Endothelial cell of umbilical vein (primary cell): ENCODE measurements around the gene TMEFF2. TPM values are rescaled to one million over a fixed set of nuclear protein-coding genes. Genes with fewer than 3 reads are reported as not detected.

Experiments
- BruUV-seq: library from RNA; stranded (reverse); fragments of 400-500 nt; replicated peaks from 2 replicates; lab custom pipeline; 2021; lab: Mats Ljungman, UMichigan
- CTCF ChIA-PET: fragments of 300-600, 350-600 bp; sonication (Branson Sonifier 250); formaldehyde crosslinking; loops from one replicate; lab custom pipeline; 2021; ENCODE audit warnings: antibody characterized with exemption, inconsistent platforms; lab: Charles Lee
- POLR2A ChIA-PET: fragments of 300-600, 350-600 bp; sonication (Branson Sonifier 250); formaldehyde crosslinking; loops from one replicate; lab custom pipeline; 2021; ENCODE audit warnings: antibody characterized with exemption, inconsistent platforms; lab: Charles Lee
- DNase-seq: peaks from one replicate; pipeline ENCODE4 v3.0.0-alpha.2; 2011; ENCODE audit warnings: low read depth, low spot score
- FAIRE-seq: peaks from 2 replicates; lab custom pipeline; 2011; peaks lifted over from hg19 to GRCh38; lab: Jason Lieb, UNC
- H2AFZ ChIP-seq: 2 replicates; pipeline ENCODE4 v1.6.0; 2012; ENCODE audit warnings: low read depth, low read length, control low read depth, inconsistent platforms
- H3K27ac ChIP-seq: 2 replicates; pipeline ENCODE4 v1.5.1; 2011; ENCODE audit warnings: low read depth, mild to moderate bottlenecking, control low read depth, low read length, moderate library complexity; ENCODE audit not compliant: insufficient read depth
- H3K27me3 ChIP-seq, 2 experiments: 2 replicates each; pipeline versions ENCODE4 v1.6.0 to v1.6.1; 2011; ENCODE audit warnings: low read length in 2 of 2, mixed read lengths in 1 of 2; ENCODE audit not compliant: control insufficient read depth in 2 of 2, insufficient read depth in 2 of 2
- H3K36me3 ChIP-seq, 2 experiments: 2 replicates in 1 of 2; 3 replicates in 1 of 2; pipeline ENCODE4 v1.5.1; 2011; ENCODE audit warnings: low read length in 2 of 2, mild to moderate bottlenecking in 1 of 2, moderate library complexity in 1 of 2; ENCODE audit not compliant: control insufficient read depth in 2 of 2, insufficient read depth in 2 of 2; ENCODE audit errors: extremely low read depth in 1 of 2
- H3K4me1 ChIP-seq: 3 replicates; pipeline ENCODE4 v1.5.1; 2011; ENCODE audit warnings: mild to moderate bottlenecking, low read length; ENCODE audit not compliant: control insufficient read depth, insufficient read depth; ENCODE audit errors: extremely low read depth
- H3K4me2 ChIP-seq: 2 replicates; pipeline ENCODE4 v1.6.1; 2011; ENCODE audit warnings: low read length, control low read depth, mixed read lengths; ENCODE audit not compliant: insufficient read depth
- H3K4me3 ChIP-seq, 3 experiments: fragments of 200-600 bp in 1 of 3; sonication (generic), shearing (Covaris generic) in 1 of 3; replicated peaks in 1 of 3; 2 replicates each; pipeline ENCODE4 v1.5.1; 2011 to 2016; ENCODE audit warnings: control low read depth in 3 of 3, low read length in 3 of 3, mild to moderate bottlenecking in 2 of 3, inconsistent platforms in 1 of 3, low read depth in 1 of 3, moderate library complexity in 1 of 3; ENCODE audit not compliant: insufficient read depth in 1 of 3
- H3K79me2 ChIP-seq: 2 replicates; pipeline ENCODE4 v1.6.0; 2012; ENCODE audit warnings: low read length, inconsistent platforms; ENCODE audit not compliant: control insufficient read depth, insufficient read depth
- H3K9ac ChIP-seq: replicated peaks from 2 replicates; pipeline ENCODE3; 2011; ENCODE audit warnings: low read length, control low read depth; ENCODE audit not compliant: insufficient read depth; ENCODE audit errors: extremely low read depth
- H3K9me1 ChIP-seq: replicated peaks from 3 replicates; pipeline ENCODE4 v1.6.0; 2011; ENCODE audit warnings: mild to moderate bottlenecking, low read length; ENCODE audit not compliant: control insufficient read depth, insufficient read depth; ENCODE audit errors: extremely low read depth
- H3K9me3 ChIP-seq: replicated peaks from 2 replicates; pipeline ENCODE4 v1.5.1; 2012; ENCODE audit warnings: low read length, inconsistent platforms; ENCODE audit not compliant: control insufficient read depth, insufficient read depth
- H4K20me1 ChIP-seq: replicated peaks from 2 replicates; pipeline ENCODE3; 2011; ENCODE audit warnings: mild to moderate bottlenecking, low read length; ENCODE audit not compliant: control insufficient read depth, insufficient read depth; ENCODE audit errors: extremely low read depth
- CTCF ChIP-seq, 2 donors: IDR thresholded peaks; 1 replicate in 1 of 2; 2 replicates in 1 of 2; pipeline ENCODE4 v1.5.1; 2011; ENCODE audit warnings: low read length in 2 of 2, mild to moderate bottlenecking in 2 of 2, moderate library complexity in 2 of 2, control low read depth in 1 of 2, inconsistent platforms in 1 of 2, low read depth in 1 of 2; ENCODE audit not compliant: insufficient read depth in 1 of 2; ENCODE audit errors: extremely low read depth in 1 of 2
- EZH2 ChIP-seq: IDR thresholded peaks from 2 replicates; pipeline ENCODE4 v1.6.1; 2012; ENCODE audit warnings: borderline replicate concordance, low read depth, mild to moderate bottlenecking, moderate library complexity, low read length, inconsistent platforms; ENCODE audit not compliant: severe bottlenecking
- FOS ChIP-seq: IDR thresholded peaks from 2 replicates; pipeline ENCODE4 v1.6.1; 2011; ENCODE audit warnings: mild to moderate bottlenecking, low read length, moderate library complexity, borderline replicate concordance; ENCODE audit not compliant: insufficient read depth
- GATA2 ChIP-seq: IDR thresholded peaks from 2 replicates; pipeline ENCODE4 v1.7.0; 2011; ENCODE audit warnings: low read depth, mild to moderate bottlenecking, moderate library complexity, mixed read lengths, low read length; ENCODE audit not compliant: insufficient read length, insufficient read depth
- JUN ChIP-seq: IDR thresholded peaks from 2 replicates; pipeline ENCODE4 v1.6.1; 2011; ENCODE audit warnings: borderline replicate concordance, low read depth; ENCODE audit not compliant: insufficient read length, insufficient read depth
- MAX ChIP-seq: IDR thresholded peaks from 2 replicates; pipeline ENCODE4 v1.6.1; 2011; ENCODE audit not compliant: insufficient read depth, insufficient read length
- MYC ChIP-seq: IDR thresholded peaks from one replicate; pipeline ENCODE4 v1.6.1; 2011; ENCODE audit warnings: mild to moderate bottlenecking, low read depth, low read length
- POLR2A ChIP-seq: IDR thresholded peaks from 2 replicates; pipeline ENCODE4 v1.6.1; 2012; ENCODE audit warnings: low read depth, mild to moderate bottlenecking, control low read depth, low read length
- POLR2AphosphoS5 ChIP-seq: IDR thresholded peaks from 2 replicates; pipeline ENCODE4 v1.6.1; 2012; ENCODE audit warnings: low read depth, mild to moderate bottlenecking, control low read depth, low read length, moderate library complexity; ENCODE audit not compliant: insufficient read depth
- dilution Hi-C: fragments of 300-500 bp; cut with MboI; formaldehyde crosslinking; loops from one replicate; pipeline ENCODE4 v1.15.0; 2019; ENCODE audit warnings: low sequenced_read_pairs; ENCODE audit not compliant: extremely low pct_ligation_motif_present
- intact Hi-C: fragments of 100-400 bp; cut with micrococcal nuclease; formaldehyde crosslinking; loops from one replicate; pipeline ENCODE4 v1.10.0; 2022
- polyA plus RNA-seq, 4 experiments: library from polyadenylated mRNA; depleted of rRNA in 3 of 4; stranded (reverse) in 3 of 4; unstranded in 1 of 4; fragments of >200 nt; gene quantifications; 2 replicates each; pipeline versions ENCODE4 v1.2.1 to v1.2.3, GENCODE V29; 2011 to 2012; ENCODE audit warnings: missing spikeins in 1 of 4
- total RNA-seq: library from RNA; stranded (reverse); gene quantifications from 2 replicates; pipeline ENCODE4 v1.2.3, GENCODE V29; 2021

The TMEFF2 gene
- total and polyA plus RNA-seq, 2 donors (not counting 3 experiments of a cell fraction or from before 2014, with no cell fraction given) = 0.18 to 0.20 TPM

- CTCF ChIA-PET = interaction anchor here (1.4 to 2.2 kb wide), 4 partner anchors 10 to 185 kb away, joined by 3 to 7 read pairs (median 6); no protein-coding TSS in a partner anchor
- dilution Hi-C loops = no loop called here
- peak overlapping the region; percentile 29 for H3K4me2 ChIP-seq
- peaks cover 41% of the 10 kb centered on the region for H3K4me1 ChIP-seq
- no peaks in the 10 kb centered on the region for H3K36me3 ChIP-seq
- DNase-seq (peak; percentile 74), FAIRE-seq (no peak)
- no peaks in the 10 kb centered on the region for H4K20me1 ChIP-seq
- H3K9me1 ChIP-seq = no peaks in the 10 kb centered on the region
- H3K27ac ChIP-seq = peak overlapping the region; percentile 86
- no peaks in the 10 kb centered on the region for H3K9me3 ChIP-seq
- no TSS peak for BruUV-seq
- no peaks in the 10 kb centered on the region for H3K79me2 ChIP-seq
- POLR2A ChIA-PET = interaction anchor here (0.8 kb wide), 1 partner anchor 131 kb away, joined by 3 read pairs; the partner anchor contains the start of gene CAVIN2
- no peak overlapping the region for H3K4me3 ChIP-seq
- TF ChIP-seq GATA2 = no peak
- peak; percentile 23 for TF ChIP-seq POLR2A
- H2AFZ ChIP-seq = peak overlapping the region; percentile 57
- no peaks in the 10 kb centered on the region for H3K27me3 ChIP-seq
- H3K9ac ChIP-seq = no peak overlapping the region
- intact Hi-C loops = loop anchor here (2.0 to 10.0 kb wide), 3 partner anchors 185 to 293 kb away; no protein-coding TSS in a partner anchor
These were observed 217.0 kb downstream of the TMEFF2 start for GRCh38 chr2:191977754-191978153.

- ChIA-PET POLR2A (no interaction called here), CTCF (interaction anchor here (0.7 to 1.8 kb wide), 4 partner anchors 11 to 136 kb away, joined by 3 read pairs; no protein-coding TSS in a partner anchor)
- no peaks in the 10 kb centered on the region for H3K9me3 ChIP-seq
- TF ChIP-seq GATA2 (peak; percentile 98), POLR2AphosphoS5 (peak; percentile 70), MAX (no peak), POLR2A (peak; percentile 64), CTCF (IDR thresholded peaks at IDR 0.05; ENCODE audit: extremely low read depth in 1 of 2, insufficient read depth in 1 of 2, low read depth in 1 of 2, low read length in 2 of 2) (no peak), FOS (peak; percentile 86), MYC (no peak), JUN (peak; percentile 89), EZH2 (no peak)
- no TSS peak for BruUV-seq
- no peaks in the 10 kb centered on the region for H3K27me3 ChIP-seq
- dilution Hi-C loops (no loop called here), intact Hi-C loops (loop anchor here (1.0 to 10.0 kb wide), 7 partner anchors 47 to 292 kb away; partner anchors contain the start of gene CAVIN2)
- H3K4me1 ChIP-seq = peaks cover 44% of the 10 kb centered on the region
- H3K9me1 ChIP-seq = no peaks in the 10 kb centered on the region
- peak overlapping the region; percentile 86 for H3K27ac ChIP-seq
- H4K20me1 ChIP-seq = no peaks in the 10 kb centered on the region
- H3K4me3 ChIP-seq = no peak overlapping the region
- DNase-seq (peak; percentile 99), FAIRE-seq (peak; percentile 88)
- no peak overlapping the region for H2AFZ ChIP-seq
- no peaks in the 10 kb centered on the region for H3K79me2 ChIP-seq
- peak overlapping the region; percentile 13 for H3K9ac ChIP-seq
- peak overlapping the region; percentile 59 for H3K4me2 ChIP-seq
- H3K36me3 ChIP-seq = no peaks in the 10 kb centered on the region
These were observed 218.3 kb downstream of the TMEFF2 start for GRCh38 chr2:191976436-191976835.
